Lower lobe of right lung (tissue), 2 donors: ENCODE data around the gene ZBTB46. TPM values are rescaled to one million over a fixed set of nuclear protein-coding genes. Genes with fewer than 3 reads are reported as not detected.

ENCODE experiments used
- ATAC-seq, 2 donors: fragments of 200-7000 bp; cut with Tn5 transposase; one replicate each; pipeline ENCODE4 v1.9.1; 2020 to 2022; ENCODE audit warnings: mild to moderate bottlenecking in 2 of 2, moderate library complexity in 2 of 2
- DNase-seq: peaks from one replicate; pipeline ENCODE4 v3.0.0-alpha.2; 2020
- H3K27ac ChIP-seq: fragments of 200-600 bp; one replicate; pipeline ENCODE4 v1.8.0; 2022
- H3K27me3 ChIP-seq: fragments of 200-600 bp; one replicate; pipeline ENCODE4 v1.8.0; 2022; ENCODE audit warnings: low read depth
- H3K36me3 ChIP-seq: fragments of 200-600 bp; one replicate; pipeline ENCODE4 v1.8.0; 2022; ENCODE audit warnings: mild to moderate bottlenecking
- H3K4me1 ChIP-seq: fragments of 200-600 bp; one replicate; pipeline ENCODE4 v1.8.0; 2022
- H3K4me3 ChIP-seq: fragments of 200-600 bp; one replicate; pipeline ENCODE4 v1.8.0; 2022; ENCODE audit warnings: mild to moderate bottlenecking
- H3K9me3 ChIP-seq: fragments of 200-600 bp; one replicate; pipeline ENCODE4 v1.8.0; 2022
- intact Hi-C: fragments of 100-400 bp; cut with DNase I; formaldehyde crosslinking; loops from one replicate; pipeline ENCODE4 v1.11.0; 2022
- total RNA-seq: library from RNA; stranded (reverse); fragmentation: NEBNext Ultra II Directional; extraction: Animal tissue kit (Norgen Biotek cat#: 25700); gene quantifications from one replicate; pipeline ENCODE4 v1.2.1, GENCODE V29; 2021
- TF ChIP-seq, protein P1 (sequence below): fragments of 200-600 bp; IDR thresholded peaks from one replicate; pipeline ENCODE4 v1.8.0; 2022; ENCODE audit warnings: antibody characterized with exemption, mild to moderate bottlenecking
- donor health status: DM: no; HTN: yes; CAD: no; lungs with severe emphysema.

Gene ZBTB46
- total RNA-seq, 1 donor from 2014 or later = 9.9 TPM

DNA sequence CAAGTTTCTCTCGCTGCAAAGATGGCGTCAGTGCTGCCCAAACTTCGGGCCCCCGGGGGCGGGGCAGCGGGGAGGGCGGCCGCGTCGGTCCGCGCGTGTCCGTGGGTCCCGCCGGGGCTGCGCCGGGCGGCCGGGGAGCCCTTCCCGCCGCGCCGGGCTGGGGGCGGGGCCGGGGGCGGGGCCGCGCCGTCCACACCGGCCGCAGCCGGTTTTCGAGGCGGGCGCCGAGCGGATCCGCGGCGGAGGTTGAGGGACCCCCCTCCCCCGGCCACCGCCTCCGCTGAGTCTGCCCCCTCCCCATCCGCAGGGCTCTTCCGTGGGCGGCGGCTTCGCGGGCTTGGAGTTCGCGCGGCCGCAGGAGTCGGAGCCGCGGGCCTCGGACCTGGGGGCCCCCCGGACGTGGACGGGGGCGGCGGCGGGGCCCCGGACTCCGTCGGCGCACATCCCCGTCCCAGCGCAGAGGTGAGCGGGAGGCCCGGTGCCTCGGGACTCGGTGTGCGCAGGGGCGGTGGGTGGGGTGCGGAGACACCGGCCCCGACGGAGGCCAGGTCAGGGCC is 90.9 kb downstream of the ZBTB46 start:
- peak; percentile 68 for DNase-seq
- ATAC-seq = peak; percentile 2 to 16
- H3K4me3 ChIP-seq = peak overlapping the region; percentile 73
- no peaks in the 10 kb centered on the region for H3K9me3 ChIP-seq
- peaks cover 38% of the 10 kb centered on the region for H3K36me3 ChIP-seq
- peak overlapping the region; percentile 85 for H3K27ac ChIP-seq
- intact Hi-C loops = no loop called here
- H3K27me3 ChIP-seq = no peaks in the 10 kb centered on the region
- peaks cover 43% of the 10 kb centered on the region for H3K4me1 ChIP-seq
- TF ChIP-seq, protein P1, sequence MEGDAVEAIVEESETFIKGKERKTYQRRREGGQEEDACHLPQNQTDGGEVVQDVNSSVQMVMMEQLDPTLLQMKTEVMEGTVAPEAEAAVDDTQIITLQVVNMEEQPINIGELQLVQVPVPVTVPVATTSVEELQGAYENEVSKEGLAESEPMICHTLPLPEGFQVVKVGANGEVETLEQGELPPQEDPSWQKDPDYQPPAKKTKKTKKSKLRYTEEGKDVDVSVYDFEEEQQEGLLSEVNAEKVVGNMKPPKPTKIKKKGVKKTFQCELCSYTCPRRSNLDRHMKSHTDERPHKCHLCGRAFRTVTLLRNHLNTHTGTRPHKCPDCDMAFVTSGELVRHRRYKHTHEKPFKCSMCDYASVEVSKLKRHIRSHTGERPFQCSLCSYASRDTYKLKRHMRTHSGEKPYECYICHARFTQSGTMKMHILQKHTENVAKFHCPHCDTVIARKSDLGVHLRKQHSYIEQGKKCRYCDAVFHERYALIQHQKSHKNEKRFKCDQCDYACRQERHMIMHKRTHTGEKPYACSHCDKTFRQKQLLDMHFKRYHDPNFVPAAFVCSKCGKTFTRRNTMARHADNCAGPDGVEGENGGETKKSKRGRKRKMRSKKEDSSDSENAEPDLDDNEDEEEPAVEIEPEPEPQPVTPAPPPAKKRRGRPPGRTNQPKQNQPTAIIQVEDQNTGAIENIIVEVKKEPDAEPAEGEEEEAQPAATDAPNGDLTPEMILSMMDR = no peak

- Histone ChIP-seq H3K36me3 (peaks cover 45% of the 10 kb centered on the region), H3K27ac (peak within 1 kb of the TSS; percentile 85), H3K27me3 (no peaks in the 10 kb centered on the region), H3K4me3 (peak within 1 kb of the TSS; percentile 73), H3K9me3 (no peaks in the 10 kb centered on the region), H3K4me1 (peaks cover 43% of the 10 kb centered on the region)
- DNase-seq = peak; percentile 85
- intact Hi-C loops = no loop called here
- TF ChIP-seq, protein P1 = no peak
- ATAC-seq = peak; percentile 79 to 82
These were observed 91.7 kb downstream of the ZBTB46 start, which contains the start of gene SLC2A4RG for GRCh38 chr20:63739130-63740069. Gene SLC2A4RG, plus strand, starts transcription at chr20:63739776. Its CDS starts 137 bp downstream, at chr20:63739913.

DNA sequence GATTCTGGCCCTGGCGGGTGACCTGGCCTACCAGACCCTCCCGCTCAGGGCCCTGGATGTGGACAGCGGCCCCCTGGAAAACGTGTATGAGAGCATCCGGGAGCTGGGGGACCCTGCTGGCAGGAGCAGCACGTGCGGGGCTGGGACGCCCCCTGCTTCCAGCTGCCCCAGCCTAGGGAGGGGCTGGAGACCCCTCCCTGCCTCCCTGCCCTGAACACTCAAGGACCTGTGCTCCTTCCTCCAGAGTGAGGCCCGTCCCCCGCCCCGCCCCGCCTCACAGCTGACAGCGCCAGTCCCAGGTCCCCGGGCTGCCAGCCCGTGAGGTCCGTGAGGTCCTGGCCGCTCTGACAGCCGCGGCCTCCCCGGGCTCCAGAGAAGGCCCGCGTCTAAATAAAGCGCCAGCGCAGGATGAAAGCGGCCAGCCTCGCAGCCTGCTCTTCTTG is 92.4 kb downstream of the ZBTB46 start:
- intact Hi-C loops = no loop called here
- H3K4me1 ChIP-seq = peaks cover 43% of the 10 kb centered on the region
- H3K36me3 ChIP-seq = peaks cover 48% of the 10 kb centered on the region
- H3K4me3 ChIP-seq = peak overlapping the region; percentile 68
- peak overlapping the region; percentile 82 for H3K27ac ChIP-seq
- peak; percentile 79 for DNase-seq
- no peaks in the 10 kb centered on the region for H3K9me3 ChIP-seq
- TF ChIP-seq, protein P1 = no peak
- peak; percentile 42 to 57 for ATAC-seq
- H3K27me3 ChIP-seq = no peaks in the 10 kb centered on the region

- TF ChIP-seq, protein P1 = no peak
- no peaks in the 10 kb centered on the region for H3K27me3 ChIP-seq
- peak overlapping the region; percentile 68 for H3K4me3 ChIP-seq
- intact Hi-C loops = no loop called here
- H3K4me1 ChIP-seq = peaks cover 43% of the 10 kb centered on the region
- peak; percentile 59 for DNase-seq
- ATAC-seq = no peak
- peaks cover 48% of the 10 kb centered on the region for H3K36me3 ChIP-seq
- H3K9me3 ChIP-seq = no peaks in the 10 kb centered on the region
- peak overlapping the region; percentile 82 for H3K27ac ChIP-seq
These were observed 92.9 kb downstream of the ZBTB46 start for GRCh38 chr20:63737945-63738686.

GRCh38 chr20:63737695-63737944 is 93.4 kb downstream of the ZBTB46 start:
- ATAC-seq (no peak), DNase-seq (no peak)
- no peaks in the 10 kb centered on the region for H3K9me3 ChIP-seq
- peaks cover 45% of the 10 kb centered on the region for H3K36me3 ChIP-seq
- H3K4me1 ChIP-seq = peaks cover 43% of the 10 kb centered on the region
- TF ChIP-seq, protein P1 = no peak
- peak overlapping the region; percentile 68 for H3K4me3 ChIP-seq
- H3K27ac ChIP-seq = peak overlapping the region; percentile 65
- intact Hi-C loops = no loop called here
- no peaks in the 10 kb centered on the region for H3K27me3 ChIP-seq
